NCI-H774 (cell line): ENCODE data around the gene RIMBP3C.
"Not testable (repeated sequence)": the region's sequence is repeated elsewhere in the genome, so short reads cannot be mapped to it uniquely, and the experiment has no call there.

Experiments used
- DNase-seq: peaks from one replicate; lab custom pipeline; 2025; lab: John Stamatoyannopoulos, UW

RIMBP3C gene

GRCh38 chr22:21531525-21531924, 19.7 kb downstream of the RIMBP3C start:
- DNase-seq = not testable (repeated sequence)

DNA sequence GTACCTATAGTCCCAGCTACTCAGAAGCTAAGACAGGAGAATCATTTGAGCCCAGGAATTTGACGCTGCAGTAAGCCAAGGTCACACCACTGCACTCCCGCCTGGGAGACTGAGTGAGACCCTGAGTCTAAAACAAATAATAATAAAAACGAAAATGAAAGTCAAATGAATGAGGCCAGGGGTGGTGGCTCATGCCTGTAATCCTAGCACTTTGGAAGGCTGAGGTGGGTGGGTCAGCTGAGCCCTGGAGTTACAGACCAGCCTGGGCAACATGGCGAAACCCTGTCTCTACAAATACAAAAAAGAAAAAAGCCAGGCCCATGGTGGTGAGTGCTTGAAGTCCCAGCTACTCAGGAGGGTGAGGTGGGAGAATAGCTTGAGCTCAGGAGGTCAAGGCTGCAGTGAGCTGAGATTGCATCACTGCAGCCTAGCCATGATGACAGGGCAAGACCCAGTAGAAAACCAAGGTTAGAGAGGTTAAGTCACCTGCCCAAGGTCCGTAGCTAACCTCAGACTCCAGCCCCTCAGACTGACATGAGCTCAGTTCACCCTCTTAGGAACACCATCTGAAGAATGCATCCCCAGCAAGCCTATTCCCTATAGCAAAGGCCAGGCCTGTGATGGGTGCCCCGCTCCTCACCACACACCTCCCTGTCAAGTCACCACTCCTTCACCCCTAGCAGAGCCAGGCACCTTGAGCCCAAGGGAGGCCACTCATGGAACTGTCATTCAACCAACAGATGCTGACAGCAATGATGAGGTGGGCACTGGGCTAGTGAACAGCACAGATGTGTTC, 24.4 kb downstream of the RIMBP3C start:
- DNase-seq = not testable (repeated sequence)

DNA sequence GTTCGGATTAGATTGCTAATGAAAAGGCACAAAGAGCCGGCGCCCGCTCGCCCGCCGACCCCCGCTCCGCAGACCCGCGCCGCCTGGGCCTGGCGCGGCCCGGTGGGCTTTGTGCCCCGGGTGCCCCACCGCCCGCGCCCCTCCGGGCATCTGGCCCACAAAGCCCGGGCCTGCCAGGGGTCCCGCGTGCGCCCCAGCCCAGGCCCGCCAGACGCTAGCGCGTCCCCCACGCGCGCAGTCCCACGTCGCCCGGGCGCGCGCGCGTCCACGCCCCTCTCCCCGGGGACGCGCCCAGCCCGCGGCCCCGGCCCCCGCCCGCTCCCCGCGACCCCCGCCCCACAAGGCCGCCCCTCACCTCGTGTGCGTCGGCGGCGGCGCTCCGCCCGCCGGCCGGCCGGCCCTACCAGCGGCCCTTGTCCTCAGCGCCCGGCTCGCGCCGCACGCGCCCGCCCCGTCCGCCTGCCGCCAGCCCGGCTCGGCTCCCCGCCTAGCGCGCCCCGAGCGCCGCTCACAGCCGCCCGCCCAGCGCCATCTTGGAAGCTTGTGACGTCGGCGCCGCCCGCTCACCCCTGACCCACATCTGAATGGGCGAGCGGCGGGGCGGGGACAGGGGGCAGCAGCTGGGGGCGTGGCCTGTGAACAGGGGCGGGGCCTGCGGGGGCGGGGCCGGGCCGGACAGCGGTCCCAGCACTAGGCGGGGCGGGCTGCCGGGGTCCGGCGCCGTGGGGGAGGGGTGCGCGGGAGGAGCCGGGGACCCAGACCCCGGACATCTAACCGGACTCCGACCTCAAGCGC, 34.1 kb downstream of the RIMBP3C start:
- DNase-seq = not testable (repeated sequence)

DNA sequence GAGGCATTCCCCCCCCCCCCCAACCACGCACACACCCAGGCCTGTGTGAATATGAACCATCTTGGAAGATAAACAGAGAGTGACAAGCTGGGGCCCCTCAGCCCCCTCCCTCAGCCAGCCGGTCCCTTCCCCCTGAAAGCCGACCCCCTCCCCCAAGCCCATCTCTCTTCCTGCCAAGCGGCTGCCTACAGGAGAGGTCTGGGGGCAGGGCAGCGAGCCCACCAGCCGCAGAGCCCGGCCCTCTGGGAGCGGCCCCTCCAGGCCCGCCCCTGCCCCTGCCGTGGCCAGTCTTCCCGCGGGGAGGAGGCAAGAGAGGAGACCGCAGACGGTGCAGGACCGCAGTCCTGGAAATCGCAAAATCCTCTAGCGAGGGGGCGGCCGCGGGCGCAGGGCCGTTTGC, 34.7 kb downstream of the RIMBP3C start:
- DNase-seq = not testable (repeated sequence)

DNA sequence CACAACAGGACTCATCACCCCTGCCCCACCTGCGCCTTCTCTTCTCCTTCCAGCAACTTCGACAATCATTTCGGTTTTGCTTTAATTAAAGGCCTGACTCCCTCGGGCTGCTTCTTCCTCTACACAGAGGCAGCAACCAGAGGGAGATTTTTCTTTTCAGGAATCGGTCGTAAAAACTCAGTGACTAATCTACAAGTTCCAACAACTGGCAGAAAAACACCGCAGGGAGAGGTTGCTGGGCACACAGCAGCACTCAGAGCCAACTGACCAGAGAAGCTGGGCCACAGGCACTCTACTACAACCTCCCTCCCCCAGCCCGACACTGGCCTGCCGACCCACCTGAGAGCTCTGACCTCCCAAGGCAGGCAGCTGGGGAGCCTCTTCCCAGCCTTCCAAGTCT, 36.0 kb downstream of the RIMBP3C start:
- DNase-seq = not testable (repeated sequence)

DNA sequence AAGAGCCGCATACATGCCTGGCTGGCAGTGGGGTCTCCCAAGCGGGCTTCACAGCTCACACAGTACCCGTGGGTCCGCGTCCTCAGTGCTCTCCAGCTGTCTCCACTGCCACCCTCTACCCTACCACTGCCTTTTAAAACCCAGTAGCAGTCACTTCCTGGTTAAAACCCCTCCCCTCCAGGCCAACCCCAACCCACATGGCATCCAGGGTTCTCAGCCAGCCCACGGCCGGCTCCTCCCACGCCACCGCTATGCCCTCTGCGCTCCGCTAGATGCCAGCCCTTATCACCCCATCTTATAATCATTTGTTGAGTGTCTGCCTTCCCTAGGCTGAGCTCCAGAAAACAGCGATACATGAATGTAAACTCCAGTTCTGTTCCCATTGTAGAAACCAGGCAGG, 37.1 kb downstream of the RIMBP3C start:
- DNase-seq = not testable (repeated sequence)

DNA sequence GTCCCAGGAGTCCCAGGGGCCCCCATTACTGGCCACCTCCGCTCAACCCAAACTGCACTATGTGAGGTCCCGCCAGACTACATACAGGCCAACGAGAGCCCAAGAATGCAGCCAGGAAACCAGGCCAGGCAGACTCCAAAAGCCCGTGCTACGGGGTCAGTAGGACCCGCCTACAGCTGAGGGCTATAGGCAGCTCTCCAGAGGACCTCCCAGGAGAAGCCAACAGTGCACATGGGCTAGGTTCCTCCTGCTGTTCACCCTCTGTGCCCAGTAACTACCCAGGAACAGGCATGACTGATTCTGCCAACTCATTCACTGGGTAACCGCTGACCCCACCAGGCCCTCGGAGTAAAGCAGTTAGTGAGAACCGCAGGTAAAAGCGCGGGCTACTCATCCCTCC, 39.2 kb downstream of the RIMBP3C start:
- DNase-seq = not testable (repeated sequence)

DNA sequence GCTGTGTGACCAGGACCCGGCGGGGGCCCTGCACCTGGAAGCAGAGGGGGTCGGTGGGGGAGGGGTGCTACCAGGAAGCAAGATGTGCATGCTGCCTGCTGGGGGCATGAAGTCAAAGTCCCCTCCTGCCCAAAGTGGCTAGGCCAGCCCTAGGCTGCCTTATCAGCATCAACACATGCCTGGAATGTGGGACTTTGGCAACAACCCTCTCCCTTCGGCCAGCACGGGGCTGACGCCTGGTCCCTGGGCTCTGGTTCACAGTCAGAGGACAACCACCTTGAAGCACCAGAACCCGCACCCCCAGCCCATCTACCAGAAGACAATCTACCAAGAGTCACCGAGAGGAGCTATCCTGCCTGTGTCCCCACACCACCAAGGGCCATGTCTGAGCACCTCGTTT, 40.9 kb downstream of the RIMBP3C start:
- DNase-seq = not testable (repeated sequence)

GRCh38 chr22:21499623-21500506, 51.4 kb downstream of the RIMBP3C start:
- not testable (repeated sequence) for DNase-seq

- DNase-seq = not testable (repeated sequence)
Observed at GRCh38 chr22:21498489-21498888, 52.8 kb downstream of the RIMBP3C start.

GRCh38 chr22:21497984-21498383, 53.3 kb downstream of the RIMBP3C start:
- DNase-seq = not testable (repeated sequence)
